Stimulated activated CD4-positive, alpha-beta T cell treated with anti-CD3 and anti-CD28 coated beads, Interleukin-12 subunit alpha, Interleukin-12 subunit beta, amount 100 ng/mL, for 48 hours (primary cell): Measurements from ENCODE around the gene THSD8.

ENCODE experiments used
- DNase-seq, 3 donors: peaks; one replicate each; pipeline ENCODE4 v3.0.0-alpha.2; 2020; ENCODE audit warnings: low read depth in 2 of 3, low spot score in 1 of 3

THSD8 gene

DNA sequence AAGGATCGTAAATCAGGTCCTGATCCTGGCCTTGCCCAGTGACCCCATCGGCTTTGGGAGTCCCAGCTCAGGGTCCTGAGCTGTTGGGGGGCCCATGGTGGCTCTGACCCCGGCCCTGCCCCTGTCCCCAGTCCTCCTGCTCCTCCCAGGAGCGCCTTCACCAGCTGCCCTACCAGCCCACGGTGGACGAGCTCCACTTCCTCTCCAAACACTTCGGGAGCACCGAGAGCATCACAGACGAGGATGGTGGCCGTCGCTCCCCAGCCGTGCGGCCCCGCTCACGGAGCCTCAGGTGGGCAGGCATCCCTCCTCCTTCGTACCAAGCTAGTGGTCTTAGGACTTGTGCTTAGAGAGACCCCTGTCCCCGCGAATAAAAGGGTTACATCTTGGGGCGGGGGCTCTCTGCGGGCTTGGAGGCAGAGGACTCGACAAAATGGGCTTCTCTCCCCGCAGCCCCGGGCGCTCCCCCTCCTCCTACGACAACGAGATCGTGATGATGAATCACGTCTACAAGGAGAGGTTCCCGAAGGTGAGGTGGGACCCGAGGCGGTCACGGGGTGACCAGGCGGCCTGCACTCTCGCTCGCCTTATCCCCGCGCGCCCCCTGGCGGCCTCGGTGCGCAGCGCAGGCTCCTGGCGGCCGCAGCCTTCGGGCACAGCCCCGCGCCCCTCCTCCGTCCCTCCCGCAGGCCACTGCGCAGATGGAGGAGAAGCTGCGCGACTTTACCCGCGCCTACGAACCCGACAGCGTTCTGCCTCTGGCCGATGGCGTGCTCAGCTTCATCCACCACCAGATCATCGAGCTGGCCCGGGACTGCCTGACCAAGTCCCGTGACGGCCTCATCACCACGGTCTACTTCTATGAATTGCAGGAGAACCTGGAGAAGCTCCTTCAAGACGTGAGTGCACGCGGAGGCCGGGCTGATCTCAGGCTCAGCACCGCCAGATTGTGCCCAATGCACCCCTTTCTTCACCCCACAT, 45.6 kb downstream of the THSD8 start:
- DNase-seq = peak; percentile 78 to 93 (median 84)
